HFFc6 (cell line): ENCODE measurements around the gene ITGB3. TPM values are rescaled to one million over a fixed set of nuclear protein-coding genes. Genes with fewer than 3 reads are reported as not detected.

Experiments
- DNase-seq: peaks from one replicate; pipeline ENCODE4 v3.0.0-alpha.2; 2018
- H3K27ac Mint-ChIP-seq: 2 replicates; pipeline ENCODE4 v1.8.0; 2020; ENCODE audit warnings: mild to moderate bottlenecking, mixed read lengths
- H3K27me3 Mint-ChIP-seq: 2 replicates; pipeline ENCODE4 v1.8.0; 2021; ENCODE audit warnings: mild to moderate bottlenecking, moderate library complexity, mixed read lengths; ENCODE audit not compliant: insufficient read depth
- H3K36me3 Mint-ChIP-seq: 2 replicates; pipeline ENCODE4 v1.8.0; 2021; ENCODE audit warnings: low read depth, mixed read lengths
- H3K4me1 Mint-ChIP-seq: 2 replicates; pipeline ENCODE4 v1.8.0; 2020; ENCODE audit warnings: low read depth, mixed read lengths
- H3K4me3 Mint-ChIP-seq: 2 replicates; pipeline ENCODE4 v1.8.0; 2020; ENCODE audit warnings: mild to moderate bottlenecking, moderate library complexity, mixed read lengths
- H3K9me3 Mint-ChIP-seq: 2 replicates; pipeline ENCODE4 v1.8.0; 2020; ENCODE audit warnings: mild to moderate bottlenecking, mixed read lengths
- CTCF ChIP-seq: fragments of 200-600 bp; sonication (generic); IDR thresholded peaks from 2 replicates; pipeline ENCODE4 v1.5.0; 2021; ENCODE audit warnings: antibody characterized with exemption, mild to moderate bottlenecking
- total RNA-seq, 6 experiments: library from RNA; stranded (reverse); fragmentation: NEBNext Ultra II Directional; extraction: Animal tissue kit (Norgen Biotek cat#: 25700); gene quantifications; 2 replicates in 1 of 6; 3 replicates in 5 of 6; pipeline ENCODE4 v1.2.3, GENCODE V29; 2021

ITGB3 gene
- total RNA-seq, 6 experiments from 2014 or later, result 2.2 to 4.1 (median 2.9) TPM

- no peaks in the 10 kb centered on the region for H3K36me3 Mint-ChIP-seq
- H3K4me1 Mint-ChIP-seq, result peaks cover 28% of the 10 kb centered on the region
- DNase-seq, result no peak
- H3K27me3 Mint-ChIP-seq, result no peaks in the 10 kb centered on the region; the same call in none of the 2 replicates
- no peak overlapping the region for H3K4me3 Mint-ChIP-seq
- TF ChIP-seq CTCF, result no peak
- H3K9me3 Mint-ChIP-seq, result no peaks in the 10 kb centered on the region
- H3K27ac Mint-ChIP-seq, result no peak overlapping the region
Observed at GRCh38 chr17:47311420-47311819, 57.8 kb downstream of the ITGB3 start.

GRCh38 chr17:47315451-47316266 lies 62.0 kb downstream of the ITGB3 start:
- peak overlapping the region; percentile 50 for H3K4me3 Mint-ChIP-seq
- peaks cover 38% of the 10 kb centered on the region for H3K4me1 Mint-ChIP-seq

GRCh38 chr17:47316311-47316710 lies 62.7 kb downstream of the ITGB3 start:
- Mint-ChIP-seq H3K4me3 (peak overlapping the region; percentile 50), H3K4me1 (peaks cover 38% of the 10 kb centered on the region), H3K36me3 (peaks cover 5% of the 10 kb centered on the region), H3K27me3 (no peaks in the 10 kb centered on the region), H3K27ac (peak overlapping the region; percentile 56), H3K9me3 (peaks cover 13% of the 10 kb centered on the region)
- TF ChIP-seq CTCF, result no peak
- DNase-seq, result peak; percentile 19

More at GRCh38 chr17:47315451-47316266, 62.0 kb downstream of the ITGB3 start:
- H3K36me3 Mint-ChIP-seq, result no peaks in the 10 kb centered on the region
- H3K9me3 Mint-ChIP-seq, result peaks cover 6% of the 10 kb centered on the region
- peak; percentile 82 for DNase-seq
- no peaks in the 10 kb centered on the region for H3K27me3 Mint-ChIP-seq
- H3K27ac Mint-ChIP-seq, result peak overlapping the region; percentile 77
- peak; percentile 90 for TF ChIP-seq CTCF

- TF ChIP-seq CTCF, result no peak
- peaks cover 15% of the 10 kb centered on the region for H3K9me3 Mint-ChIP-seq
- H3K4me3 Mint-ChIP-seq, result no peak overlapping the region
- H3K36me3 Mint-ChIP-seq, result peaks cover 6% of the 10 kb centered on the region
- no peak for DNase-seq
- H3K27ac Mint-ChIP-seq, result no peak overlapping the region
- no peaks in the 10 kb centered on the region for H3K27me3 Mint-ChIP-seq
- H3K4me1 Mint-ChIP-seq, result peaks cover 38% of the 10 kb centered on the region
Observed at GRCh38 chr17:47317119-47317518, 63.5 kb downstream of the ITGB3 start.

- no peak for DNase-seq
- Mint-ChIP-seq H3K9me3 (peaks cover 15% of the 10 kb centered on the region), H3K4me3 (no peak overlapping the region), H3K4me1 (peaks cover 43% of the 10 kb centered on the region), H3K36me3 (peaks cover 6% of the 10 kb centered on the region), H3K27ac (no peak overlapping the region), H3K27me3 (no peaks in the 10 kb centered on the region; the same call in none of the 2 replicates)
- no peak for TF ChIP-seq CTCF
Observed at GRCh38 chr17:47318197-47318918, 64.7 kb downstream of the ITGB3 start.
